Rectal smooth muscle tissue (tissue), 1 donor: Measurements from ENCODE around the gene RANBP3.
A peak's percentile ranks its signal among the peaks of the same experiment; 100 is the strongest.
"Not testable (repeated sequence)": the region's sequence is repeated elsewhere in the genome, so short reads cannot be mapped to it uniquely, and the experiment has no call there.

Experiments
- H3K27ac ChIP-seq: one replicate; pipeline ENCODE4 v1.7.0; 2013; ENCODE audit warnings: low read depth, low read length, inconsistent platforms
- H3K27me3 ChIP-seq: one replicate; pipeline ENCODE4 v1.7.0; 2013; ENCODE audit warnings: low read length; ENCODE audit not compliant: control insufficient read depth, insufficient read depth
- H3K36me3 ChIP-seq: one replicate; pipeline ENCODE4 v1.7.0; 2013; ENCODE audit warnings: low read length; ENCODE audit not compliant: control insufficient read depth, insufficient read depth
- H3K4me1 ChIP-seq: one replicate; pipeline ENCODE4 v1.7.0; 2013; ENCODE audit warnings: low read length; ENCODE audit not compliant: control insufficient read depth, insufficient read depth
- H3K4me3 ChIP-seq: one replicate; pipeline ENCODE4 v1.7.0; 2013; ENCODE audit warnings: low read length
- H3K9ac ChIP-seq: one replicate; pipeline ENCODE4 v1.7.0; 2013; ENCODE audit warnings: low read length

Gene RANBP3

GRCh38 chr19:5891938-5892771, 85.8 kb downstream of the RANBP3 start:
- Histone ChIP-seq H3K27ac (no peak overlapping the region), H3K9ac (no peak overlapping the region), H3K27me3 (peaks cover 3% of the 10 kb centered on the region), H3K4me1 (peaks cover 15% of the 10 kb centered on the region), H3K4me3 (no peak overlapping the region), H3K36me3 (peaks cover 13% of the 10 kb centered on the region)

GRCh38 chr19:5891572-5891937, 86.4 kb downstream of the RANBP3 start:
- no peak overlapping the region for H3K9ac ChIP-seq

GRCh38 chr19:5890099-5890498, 87.8 kb downstream of the RANBP3 start:
- Histone ChIP-seq H3K4me1 (peaks cover 15% of the 10 kb centered on the region), H3K36me3 (peaks cover 4% of the 10 kb centered on the region), H3K27ac (peak overlapping the region; percentile 58), H3K9ac (no peak overlapping the region), H3K4me3 (no peak overlapping the region), H3K27me3 (peaks cover 3% of the 10 kb centered on the region)

More at GRCh38 chr19:5891572-5891937, 86.4 kb downstream of the RANBP3 start:
- H3K36me3 ChIP-seq = peaks cover 11% of the 10 kb centered on the region
- no peak overlapping the region for H3K27ac ChIP-seq
- H3K27me3 ChIP-seq = peaks cover 3% of the 10 kb centered on the region
- peaks cover 15% of the 10 kb centered on the region for H3K4me1 ChIP-seq
- H3K4me3 ChIP-seq = no peak overlapping the region

- Histone ChIP-seq H3K4me3 (no peak overlapping the region), H3K27ac (peak overlapping the region; percentile 58), H3K27me3 (peaks cover 3% of the 10 kb centered on the region), H3K4me1 (peaks cover 15% of the 10 kb centered on the region), H3K9ac (no peak overlapping the region), H3K36me3 (no peaks in the 10 kb centered on the region)
Observed at GRCh38 chr19:5889288-5889971, 88.5 kb downstream of the RANBP3 start.

GRCh38 chr19:5884065-5884811, 93.7 kb downstream of the RANBP3 start:
- H3K27ac ChIP-seq, H3K27me3 ChIP-seq, H3K9ac ChIP-seq, H3K36me3 ChIP-seq, H3K4me3 ChIP-seq: not testable (repeated sequence)
- H3K4me1 ChIP-seq = peaks cover 12% of the 10 kb centered on the region

- not testable (repeated sequence) for H3K27me3 ChIP-seq, H3K9ac ChIP-seq, H3K36me3 ChIP-seq, H3K4me3 ChIP-seq
- H3K27ac ChIP-seq = peak overlapping the region; percentile 37
- peaks cover 12% of the 10 kb centered on the region for H3K4me1 ChIP-seq
Observed at GRCh38 chr19:5883157-5883873, 94.6 kb downstream of the RANBP3 start.

- H3K4me3 ChIP-seq = no peak overlapping the region
- no peak overlapping the region for H3K9ac ChIP-seq
- H3K4me1 ChIP-seq = peaks cover 12% of the 10 kb centered on the region
- no peaks in the 10 kb centered on the region for H3K27me3 ChIP-seq
- peak overlapping the region; percentile 40 for H3K27ac ChIP-seq
- H3K36me3 ChIP-seq = no peaks in the 10 kb centered on the region
Observed at GRCh38 chr19:5882421-5882968, 95.4 kb downstream of the RANBP3 start.

- H3K4me1 ChIP-seq = peaks cover 12% of the 10 kb centered on the region
- H3K36me3 ChIP-seq = no peaks in the 10 kb centered on the region
- no peaks in the 10 kb centered on the region for H3K27me3 ChIP-seq
- no peak overlapping the region for H3K9ac ChIP-seq
- H3K4me3 ChIP-seq = no peak overlapping the region
- peak overlapping the region; percentile 40 for H3K27ac ChIP-seq
Observed at GRCh38 chr19:5881543-5882299, 96.2 kb downstream of the RANBP3 start.

GRCh38 chr19:5880604-5881078, 97.3 kb downstream of the RANBP3 start:
- Histone ChIP-seq H3K9ac (no peak overlapping the region), H3K27ac (peak overlapping the region; percentile 72), H3K36me3 (no peaks in the 10 kb centered on the region), H3K4me3 (no peak overlapping the region), H3K27me3 (no peaks in the 10 kb centered on the region), H3K4me1 (peaks cover 12% of the 10 kb centered on the region)

- no peaks in the 10 kb centered on the region for H3K27me3 ChIP-seq
Observed at GRCh38 chr19:5880196-5880595, 97.7 kb downstream of the RANBP3 start.

GRCh38 chr19:5877882-5878281, 100.1 kb downstream of the RANBP3 start:
- Histone ChIP-seq H3K4me1 (peaks cover 12% of the 10 kb centered on the region), H3K4me3 (no peak overlapping the region), H3K27me3 (no peaks in the 10 kb centered on the region), H3K36me3 (no peaks in the 10 kb centered on the region), H3K27ac (no peak overlapping the region), H3K9ac (no peak overlapping the region)

More at GRCh38 chr19:5880196-5880595, 97.7 kb downstream of the RANBP3 start:
- Histone ChIP-seq H3K4me1 (peaks cover 12% of the 10 kb centered on the region), H3K9ac (no peak overlapping the region), H3K27ac (peak overlapping the region; percentile 72), H3K4me3 (no peak overlapping the region), H3K36me3 (no peaks in the 10 kb centered on the region)
